Mucosa of descending colon (tissue), 3 donors: ENCODE results near the gene IFNAR2. TPM values are rescaled to one million over a fixed set of nuclear protein-coding genes. Genes with fewer than 3 reads are reported as not detected.
"Not testable (repeated sequence)": the region's sequence is repeated elsewhere in the genome, so short reads cannot be mapped to it uniquely, and the experiment has no call there.

Experiments
- ATAC-seq: fragments of 200-7000 bp; cut with Tn5 transposase; one replicate; pipeline ENCODE4 v1.9.1; 2020; ENCODE audit warnings: mild to moderate bottlenecking, moderate library complexity
- DNase-seq, 3 donors: peaks; one replicate each; pipeline ENCODE4 v3.0.0-alpha.2; 2020
- H3K36me3 ChIP-seq: fragments of 200-600 bp; one replicate; pipeline ENCODE4 v1.8.0; 2021; ENCODE audit warnings: low read depth, mild to moderate bottlenecking
- H3K4me1 ChIP-seq: fragments of 200-600 bp; one replicate; pipeline ENCODE4 v1.8.0; 2021; ENCODE audit warnings: low read depth, mild to moderate bottlenecking
- H3K4me3 ChIP-seq: fragments of 200-600 bp; one replicate; pipeline ENCODE4 v1.8.0; 2021; ENCODE audit warnings: mild to moderate bottlenecking
- H3K9me3 ChIP-seq: fragments of 200-600 bp; one replicate; pipeline ENCODE4 v1.8.0; 2021; ENCODE audit warnings: mild to moderate bottlenecking
- intact Hi-C, 2 donors: fragments of 100-400 bp; cut with DNase I in 1 of 2; cut with micrococcal nuclease in 1 of 2; formaldehyde crosslinking; loops; one replicate each; pipeline versions ENCODE4 v1.11.0 to v1.11.1; 2022; cut with DNase I, micrococcal nuclease
- total RNA-seq, 3 donors: library from RNA; stranded (reverse); fragmentation: NEBNext Ultra II Directional in 2 of 3; extraction: Animal tissue kit (Norgen Biotek cat#: 25700) in 2 of 3; gene quantifications; one replicate each; pipeline versions ENCODE4 v1.2.1 to v1.2.4, GENCODE V29; 2021 to 2023
- TF ChIP-seq, protein P1 (sequence below): fragments of 200-600 bp; IDR thresholded peaks from one replicate; pipeline ENCODE4 v1.8.0; 2022; ENCODE audit warnings: antibody characterized with exemption, mild to moderate bottlenecking
- donor health status: DM: no; HTN: no; CAD: no; lungs with moderate emphysema.
- donor health status: DM: no; HTN: no; CAD: no.
- donor health status: DM: no; HTN: yes; CAD: no.

The IFNAR2 gene
- total RNA-seq, 3 donors from 2014 or later, result 11.9 to 20.5 (median 18.2) TPM

DNA sequence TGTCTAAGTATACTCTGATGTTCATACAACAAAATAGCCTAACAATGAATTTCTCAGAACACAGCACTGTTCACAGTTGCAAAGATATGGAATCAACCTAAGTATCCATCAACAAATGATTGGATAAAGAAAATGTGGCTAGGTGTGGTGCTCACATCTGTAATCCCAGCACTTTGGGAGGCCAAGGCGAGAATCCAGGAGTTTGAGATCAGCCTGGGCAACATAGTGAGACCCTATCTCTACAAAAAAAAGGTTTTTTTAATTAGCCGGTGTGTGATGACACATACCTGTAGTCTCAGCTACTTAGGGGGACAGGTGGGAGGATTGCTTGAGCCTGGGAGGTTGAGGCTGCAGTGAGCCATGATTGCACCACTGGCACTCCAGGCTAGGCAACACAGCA, 10.7 kb downstream of the IFNAR2 start:
- intact Hi-C loops, result no loop called here
- no peak for ATAC-seq
- H3K36me3 ChIP-seq, result no peaks in the 10 kb centered on the region

DNA sequence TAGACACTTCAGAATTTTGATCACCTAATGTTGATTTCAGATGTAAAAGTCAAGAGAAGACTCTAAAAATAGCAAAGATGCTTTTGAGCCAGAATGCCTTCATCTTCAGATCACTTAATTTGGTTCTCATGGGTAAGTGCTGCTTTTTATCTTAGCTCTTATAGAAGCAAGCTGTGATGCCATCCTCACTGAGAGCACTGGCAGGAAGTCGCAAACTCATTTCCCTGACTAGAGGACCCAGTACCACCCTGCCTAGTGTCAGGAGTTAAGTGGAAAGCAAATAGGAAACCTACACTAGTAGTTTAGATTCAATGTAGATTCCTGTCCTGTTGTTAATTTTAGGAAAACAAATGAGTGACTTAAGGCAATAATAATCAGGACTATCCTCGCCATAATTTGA, 12.1 kb downstream of the IFNAR2 start:
- Histone ChIP-seq H3K9me3 (no peaks in the 10 kb centered on the region), H3K4me1 (no peaks in the 10 kb centered on the region), H3K36me3 (no peaks in the 10 kb centered on the region), H3K4me3 (no peak overlapping the region)
- no peak for DNase-seq
- no peak for ATAC-seq
- TF ChIP-seq, protein P1, sequence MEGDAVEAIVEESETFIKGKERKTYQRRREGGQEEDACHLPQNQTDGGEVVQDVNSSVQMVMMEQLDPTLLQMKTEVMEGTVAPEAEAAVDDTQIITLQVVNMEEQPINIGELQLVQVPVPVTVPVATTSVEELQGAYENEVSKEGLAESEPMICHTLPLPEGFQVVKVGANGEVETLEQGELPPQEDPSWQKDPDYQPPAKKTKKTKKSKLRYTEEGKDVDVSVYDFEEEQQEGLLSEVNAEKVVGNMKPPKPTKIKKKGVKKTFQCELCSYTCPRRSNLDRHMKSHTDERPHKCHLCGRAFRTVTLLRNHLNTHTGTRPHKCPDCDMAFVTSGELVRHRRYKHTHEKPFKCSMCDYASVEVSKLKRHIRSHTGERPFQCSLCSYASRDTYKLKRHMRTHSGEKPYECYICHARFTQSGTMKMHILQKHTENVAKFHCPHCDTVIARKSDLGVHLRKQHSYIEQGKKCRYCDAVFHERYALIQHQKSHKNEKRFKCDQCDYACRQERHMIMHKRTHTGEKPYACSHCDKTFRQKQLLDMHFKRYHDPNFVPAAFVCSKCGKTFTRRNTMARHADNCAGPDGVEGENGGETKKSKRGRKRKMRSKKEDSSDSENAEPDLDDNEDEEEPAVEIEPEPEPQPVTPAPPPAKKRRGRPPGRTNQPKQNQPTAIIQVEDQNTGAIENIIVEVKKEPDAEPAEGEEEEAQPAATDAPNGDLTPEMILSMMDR, result no peak
- intact Hi-C loops, result no loop called here

More for the DNA sequence above, 10.7 kb downstream of the IFNAR2 start:
- Histone ChIP-seq H3K4me3 (no peak overlapping the region), H3K4me1 (no peaks in the 10 kb centered on the region), H3K9me3 (no peaks in the 10 kb centered on the region)
- TF ChIP-seq, protein P1, result no peak
- no peak for DNase-seq

DNA sequence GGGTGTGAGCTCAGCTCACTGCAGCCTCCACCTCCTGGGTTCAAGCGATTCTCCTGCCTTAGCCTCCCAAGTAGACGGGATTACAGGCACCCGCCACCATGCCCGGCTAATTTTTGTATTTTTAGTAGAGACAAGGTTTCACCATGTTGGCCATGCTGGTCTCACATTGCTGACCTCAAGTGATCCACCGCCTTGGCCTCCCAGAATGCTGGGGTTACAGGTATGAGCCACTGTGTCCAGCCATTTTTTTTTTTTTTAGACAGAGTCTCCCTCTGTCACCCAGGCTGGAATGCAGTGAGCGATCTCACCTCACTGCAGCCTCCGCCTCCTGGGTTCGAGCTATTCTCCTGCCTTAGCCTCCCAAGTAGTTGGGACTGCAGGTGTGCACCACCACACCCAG, 13.1 kb downstream of the IFNAR2 start:
- DNase-seq, intact Hi-C loops, H3K9me3 ChIP-seq, ATAC-seq, H3K36me3 ChIP-seq, H3K4me1 ChIP-seq, H3K4me3 ChIP-seq: not testable (repeated sequence)

DNA sequence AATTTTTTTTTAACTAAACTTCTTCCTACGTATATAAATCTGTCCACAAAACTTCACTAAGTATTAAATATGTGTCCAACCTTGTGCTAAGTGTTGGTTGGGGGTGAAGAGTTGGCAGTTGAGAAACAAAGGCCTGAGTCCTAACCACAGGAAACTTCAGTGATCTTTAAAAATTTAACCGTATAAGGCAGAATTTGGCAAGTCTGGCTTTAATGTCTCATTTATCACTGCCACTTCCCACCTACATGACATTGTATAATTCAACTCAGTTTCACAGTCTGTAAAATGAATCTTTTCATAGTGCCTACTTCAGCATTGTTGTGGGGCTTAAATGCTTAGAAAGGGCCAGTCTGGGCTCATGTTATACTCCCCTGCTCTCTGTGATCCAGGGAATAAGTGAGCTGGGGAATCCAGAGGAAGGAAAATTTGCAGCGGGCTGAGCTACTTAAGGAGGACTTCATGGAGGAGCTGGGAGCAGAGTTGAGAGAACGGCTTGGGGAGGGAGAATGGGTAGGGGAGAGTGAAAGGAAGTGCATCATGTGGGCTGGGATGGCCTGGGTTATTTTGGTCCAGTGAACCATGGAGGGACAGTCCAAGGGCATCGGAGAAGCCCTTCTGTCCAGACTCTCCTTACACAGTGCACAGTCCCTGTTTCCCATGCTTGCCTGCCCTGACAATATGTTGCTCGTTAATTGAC, 14.5 kb downstream of the IFNAR2 start:
- TF ChIP-seq, protein P1, result no peak
- Histone ChIP-seq H3K4me3 (no peak overlapping the region), H3K4me1 (no peaks in the 10 kb centered on the region), H3K9me3 (no peaks in the 10 kb centered on the region), H3K36me3 (no peaks in the 10 kb centered on the region)
- intact Hi-C loops, result no loop called here
- DNase-seq, result no peak
- no peak for ATAC-seq

DNA sequence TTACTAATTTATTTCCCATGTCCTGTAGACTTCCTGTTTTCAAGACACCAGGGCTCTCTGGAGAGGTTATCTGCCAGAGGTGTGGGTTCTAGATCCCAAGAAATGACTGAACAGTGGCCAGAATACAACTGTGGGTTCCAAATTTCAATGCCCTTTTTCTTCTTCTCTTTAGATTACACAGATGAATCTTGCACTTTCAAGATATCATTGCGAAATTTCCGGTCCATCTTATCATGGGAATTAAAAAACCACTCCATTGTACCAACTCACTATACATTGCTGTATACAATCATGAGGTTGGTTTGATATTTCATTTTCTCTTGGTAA, 15.0 kb downstream of the IFNAR2 start:
- Histone ChIP-seq H3K9me3 (no peaks in the 10 kb centered on the region), H3K4me1 (no peaks in the 10 kb centered on the region), H3K36me3 (no peaks in the 10 kb centered on the region), H3K4me3 (no peak overlapping the region)
- intact Hi-C loops, result no loop called here
- ATAC-seq (no peak), DNase-seq (no peak)
- TF ChIP-seq, protein P1, result no peak

DNA sequence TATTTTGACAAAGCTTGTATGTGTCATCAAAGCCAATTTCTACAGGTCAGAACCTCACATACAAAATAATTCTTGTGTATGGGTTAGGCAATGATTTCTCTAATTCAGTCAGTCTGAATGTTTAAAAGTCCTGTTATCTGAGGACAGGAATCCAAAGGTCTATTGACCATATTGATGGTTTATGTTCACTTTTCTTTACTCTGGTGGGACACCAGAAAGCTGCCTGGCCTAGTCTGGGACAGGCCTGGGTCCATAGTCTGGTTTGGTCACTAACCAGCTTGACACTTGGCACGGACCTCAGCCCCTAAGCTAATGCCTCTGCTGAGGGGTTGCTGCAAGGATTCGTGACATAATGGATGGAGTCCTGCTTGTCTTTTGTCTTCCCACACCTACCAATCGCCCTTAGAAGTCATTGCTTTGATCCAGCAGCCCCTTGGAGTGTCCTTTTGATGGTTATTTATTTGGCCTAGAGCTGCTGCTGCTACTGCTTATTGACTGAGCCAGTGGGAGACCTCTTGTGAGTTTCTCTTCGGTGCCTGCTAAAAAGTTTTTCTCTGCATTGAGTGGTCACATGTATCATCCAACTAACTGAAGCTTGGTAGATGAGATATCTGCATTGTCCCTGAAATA, 15.7 kb downstream of the IFNAR2 start:
- H3K4me1 ChIP-seq, result no peaks in the 10 kb centered on the region
- ATAC-seq, result no peak
- intact Hi-C loops, result no loop called here
- no peaks in the 10 kb centered on the region for H3K9me3 ChIP-seq
- TF ChIP-seq, protein P1, result no peak
- no peaks in the 10 kb centered on the region for H3K36me3 ChIP-seq
- no peak for DNase-seq
- no peak overlapping the region for H3K4me3 ChIP-seq
